NCI-H2227 treated with DMSO at 0.1 percent for 48 hours (cell line): Measurements from ENCODE around the gene SLC35F4.

Source experiments
- DNase-seq: peaks from one replicate; lab custom pipeline; 2025; lab: John Stamatoyannopoulos, UW

The SLC35F4 gene

DNA sequence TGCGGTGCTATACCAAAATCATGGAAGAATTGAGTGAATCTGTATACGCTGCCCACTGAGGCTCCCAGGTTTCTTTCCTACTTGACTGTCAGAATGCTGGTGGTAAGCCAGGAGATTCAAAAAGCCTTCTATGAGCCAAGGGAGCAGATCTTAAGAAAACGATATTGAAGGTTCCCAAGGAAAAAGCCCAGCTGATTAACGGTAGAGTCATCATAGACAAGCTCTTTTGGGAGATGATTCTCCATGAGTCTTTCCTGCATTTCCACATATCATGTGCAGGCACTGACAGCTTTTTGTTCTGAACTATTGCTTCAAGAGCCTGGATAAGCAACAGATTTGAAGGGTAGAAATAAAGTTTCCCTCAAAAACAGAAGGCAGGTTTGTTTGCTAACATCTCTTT is 17.5 kb downstream of the SLC35F4 start:
- no peak for DNase-seq

- DNase-seq, result no peak
These were observed 18.2 kb downstream of the SLC35F4 start for GRCh38 chr14:57847706-57848105.

GRCh38 chr14:57847096-57847495 is 18.8 kb downstream of the SLC35F4 start:
- DNase-seq, result no peak

- no peak for DNase-seq
These were observed 19.3 kb downstream of the SLC35F4 start for GRCh38 chr14:57846596-57846995.

GRCh38 chr14:57845802-57846531 is 19.9 kb downstream of the SLC35F4 start:
- DNase-seq, result no peak

DNA sequence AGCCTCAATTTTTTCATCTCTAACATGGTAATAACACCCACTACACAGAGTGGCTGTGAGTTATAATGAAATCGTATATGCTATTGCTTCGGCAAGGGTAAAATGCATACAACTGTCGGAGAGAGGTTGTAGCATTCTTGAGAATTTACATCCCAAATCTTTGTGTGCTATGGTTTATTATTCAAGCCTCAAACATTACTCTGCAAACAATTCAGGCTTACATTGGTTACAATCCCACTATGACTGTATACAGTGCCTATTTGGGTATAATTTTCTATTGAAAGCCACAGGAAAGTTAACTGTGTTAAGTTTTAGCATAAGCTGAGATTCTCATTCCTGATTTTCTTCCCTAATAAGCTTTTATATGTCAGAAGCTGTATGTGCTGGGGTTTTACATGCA is 20.6 kb downstream of the SLC35F4 start:
- no peak for DNase-seq

DNA sequence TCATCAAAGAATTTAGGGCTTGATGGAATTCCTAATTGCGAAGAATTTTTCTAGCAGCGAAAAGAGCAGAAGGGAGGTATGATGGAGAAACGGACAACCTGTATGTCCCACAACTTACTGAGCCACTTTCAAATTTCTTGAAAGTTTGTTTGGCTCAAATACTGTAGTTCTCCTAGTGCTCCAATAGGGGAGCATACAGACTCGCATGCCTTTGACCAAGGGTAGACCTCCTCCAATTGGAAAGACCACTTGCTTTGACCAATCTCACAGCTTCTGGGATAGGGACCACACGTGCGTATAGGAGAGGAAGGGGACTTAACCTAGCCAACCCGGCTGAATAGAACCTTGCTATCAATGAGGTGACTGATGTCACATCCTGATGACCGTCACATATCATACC is 28.6 kb downstream of the SLC35F4 start:
- no peak for DNase-seq

GRCh38 chr14:57835766-57836165 is 30.1 kb downstream of the SLC35F4 start:
- DNase-seq, result no peak

DNA sequence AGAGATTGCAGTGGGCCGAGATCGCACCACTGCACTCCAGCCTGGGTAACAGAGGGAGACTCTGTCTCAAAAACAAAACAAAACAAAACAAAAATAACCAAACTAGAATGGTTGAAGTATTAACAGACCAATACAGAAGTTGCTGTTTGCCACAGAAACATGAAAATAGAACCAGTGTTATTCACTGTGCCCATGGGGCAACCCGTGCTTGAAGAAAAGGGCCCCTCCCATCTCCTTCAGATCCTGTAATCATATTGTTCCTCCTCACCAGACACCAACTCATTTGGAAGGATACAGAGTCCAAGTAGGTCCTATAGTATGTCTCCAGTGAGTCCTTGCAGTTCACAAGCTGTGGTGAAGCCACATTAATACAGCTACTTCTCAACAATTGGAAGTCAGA is 30.9 kb downstream of the SLC35F4 start:
- no peak for DNase-seq

GRCh38 chr14:57834001-57834598 is 31.8 kb downstream of the SLC35F4 start:
- DNase-seq, result no peak

DNA sequence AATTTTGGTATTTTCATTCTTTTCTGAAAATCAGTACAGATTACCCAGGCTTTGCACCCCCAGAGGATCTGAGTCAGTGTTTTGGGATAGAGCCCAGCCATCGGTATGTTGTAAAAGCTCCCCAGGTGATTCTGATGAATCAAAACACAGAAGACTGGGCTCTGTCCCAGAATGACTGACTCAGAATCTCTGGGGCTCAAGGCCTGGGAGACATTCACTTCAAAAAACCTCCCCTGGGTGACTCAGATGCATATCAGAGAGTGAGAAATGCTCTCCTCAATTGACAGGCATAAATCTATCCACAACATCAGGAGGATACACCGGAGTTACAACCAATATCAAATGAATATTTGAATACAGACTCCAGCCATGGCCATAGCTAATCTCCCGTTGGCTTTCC is 32.6 kb downstream of the SLC35F4 start:
- DNase-seq, result no peak

DNA sequence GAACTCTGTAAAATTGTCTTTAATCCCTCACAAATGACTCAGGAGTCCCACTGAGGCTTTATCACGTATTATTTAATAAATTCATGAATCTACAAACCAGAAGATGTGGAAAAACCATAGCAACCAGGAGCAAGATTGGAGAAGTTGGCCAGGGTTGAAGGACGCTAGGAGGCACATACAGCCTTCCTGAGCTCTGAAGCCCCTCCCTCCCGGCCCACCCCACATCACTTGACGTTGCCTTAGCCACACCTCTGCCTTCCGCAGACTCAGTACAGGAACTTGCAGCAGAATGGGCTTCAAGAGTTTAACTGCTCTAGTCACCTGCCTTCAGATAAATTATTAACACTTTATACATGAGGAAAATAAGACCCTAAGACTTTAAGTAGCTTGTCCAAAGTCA is 33.9 kb downstream of the SLC35F4 start:
- DNase-seq, result no peak

- no peak for DNase-seq
These were observed 37.2 kb downstream of the SLC35F4 start for GRCh38 chr14:57828713-57829112.

GRCh38 chr14:57823015-57823660 is 42.8 kb downstream of the SLC35F4 start:
- DNase-seq, result no peak

- no peak for DNase-seq
These were observed 43.8 kb downstream of the SLC35F4 start for GRCh38 chr14:57822081-57822480.

GRCh38 chr14:57820581-57820980 is 45.3 kb downstream of the SLC35F4 start:
- DNase-seq, result no peak

- no peak for DNase-seq
These were observed 47.4 kb downstream of the SLC35F4 start for GRCh38 chr14:57818511-57818910.

DNA sequence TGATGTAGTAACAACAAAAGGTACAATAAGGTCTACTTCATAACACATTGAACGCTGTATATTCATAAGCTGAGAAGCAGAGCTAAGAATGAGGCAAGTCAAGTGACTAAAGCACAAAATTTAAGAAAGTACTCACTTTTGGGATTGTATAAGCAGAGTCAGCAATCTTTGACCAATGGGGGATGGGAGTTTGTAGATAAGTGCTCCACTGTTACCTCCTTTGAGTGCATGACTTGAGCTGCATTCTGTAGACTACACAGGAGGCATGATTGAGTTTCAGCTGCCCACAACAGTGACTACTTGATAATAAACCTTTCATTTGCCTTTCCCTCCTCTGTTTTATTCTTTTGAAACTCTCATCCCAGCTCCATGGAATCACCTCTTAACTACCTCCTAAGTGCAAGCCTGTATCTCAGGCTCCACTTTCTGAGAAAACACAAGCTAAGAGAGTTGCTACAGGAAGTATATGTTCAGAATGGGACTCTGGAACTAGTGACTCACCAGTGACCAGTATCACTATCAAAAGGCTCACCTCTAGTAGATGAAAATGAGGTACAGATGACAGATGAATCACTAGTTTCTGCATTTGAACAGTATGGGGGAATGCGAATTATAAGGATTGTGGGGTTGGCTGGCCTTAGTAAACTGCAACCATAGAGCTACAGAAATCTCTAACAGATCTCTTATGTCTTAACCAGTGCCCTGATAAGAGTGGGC is 49.2 kb downstream of the SLC35F4 start:
- DNase-seq, result no peak

- DNase-seq, result no peak
These were observed 51.2 kb downstream of the SLC35F4 start for GRCh38 chr14:57814726-57815125.

GRCh38 chr14:57812741-57813140 is 53.2 kb downstream of the SLC35F4 start:
- no peak for DNase-seq

DNA sequence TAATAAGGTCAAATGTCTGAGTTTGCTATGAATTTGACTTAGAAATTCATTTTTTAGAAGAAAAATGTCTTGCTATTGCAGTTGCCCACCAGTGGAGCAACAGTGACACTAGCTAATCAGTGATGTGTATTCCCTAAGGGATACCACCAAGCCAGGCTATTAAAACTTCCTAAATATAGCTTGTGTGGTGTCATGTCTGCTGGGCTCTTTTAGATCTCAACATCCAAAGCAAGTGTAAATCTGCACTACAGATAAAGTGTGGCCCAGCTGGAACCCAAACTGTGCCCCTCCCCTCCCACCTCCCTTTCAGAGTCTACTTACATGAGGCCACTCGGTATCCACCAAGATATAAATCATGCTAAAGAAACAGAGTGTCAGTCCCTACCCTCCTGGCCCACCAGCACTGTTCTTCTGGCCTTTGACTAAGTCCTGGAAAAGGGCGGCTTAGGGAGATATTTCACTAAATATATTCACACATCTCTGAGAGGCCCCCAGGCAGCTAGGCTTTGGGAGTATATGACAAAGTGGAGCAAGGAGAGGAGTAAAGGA is 53.8 kb downstream of the SLC35F4 start:
- DNase-seq, result no peak

- no peak for DNase-seq
These were observed 56.1 kb downstream of the SLC35F4 start for GRCh38 chr14:57809808-57810207.

DNA sequence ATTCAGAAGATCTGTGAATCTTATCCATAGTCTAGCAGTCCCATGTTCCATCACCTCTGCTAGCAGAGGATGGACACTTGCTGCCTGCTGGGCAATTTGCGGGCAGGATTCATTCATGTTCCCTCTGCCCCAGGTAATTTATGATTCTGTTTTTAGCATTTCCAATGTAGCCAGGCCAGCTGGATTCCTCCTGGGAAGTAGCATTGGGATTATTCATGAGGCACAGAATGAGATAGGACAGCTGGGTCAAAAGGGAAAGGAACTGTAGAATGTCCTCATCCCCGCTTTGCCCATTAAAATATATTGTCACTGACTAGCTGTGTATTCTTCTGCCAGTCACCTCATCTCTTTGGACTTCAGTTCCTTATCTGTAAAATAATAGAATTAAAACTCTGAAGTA is 68.7 kb downstream of the SLC35F4 start:
- DNase-seq, result no peak
